ENCODE data around the gene TTLL5. TPM values are rescaled to one million over a fixed set of nuclear protein-coding genes. Genes with fewer than 3 reads are reported as not detected.

TTLL5 gene
- polyA plus RNA-seq, 3 donors, result 4.2 to 7.2 (median 4.7) TPM

GRCh38 chr14:75783184-75783583, 122.1 kb downstream of the TTLL5 start:
- Histone ChIP-seq H3K36me3 (replicated peaks in 1 of 2; ENCODE audit: control insufficient read depth in 1 of 2, insufficient read depth in 2 of 2, low read length in 2 of 2) (peaks cover 24 to 34% of the 10 kb centered on the region in 2 donors), H2AFZ (ENCODE audit: insufficient read depth, low read depth, low read length, poor library complexity, severe bottlenecking) (no peak overlapping the region), H3K4me1 (ENCODE audit: control insufficient read depth in 1 of 2, insufficient read depth in 2 of 2, low read length in 2 of 2) (no peaks in the 10 kb centered on the region), H4K20me1 (ENCODE audit: insufficient read depth, low read length) (no peaks in the 10 kb centered on the region), H3K4me2 (replicated peaks; ENCODE audit: extremely low read depth, low read length, poor library complexity, severe bottlenecking) (no peak overlapping the region), H3K4me3 (replicated peaks in 1 of 3; ENCODE audit: low read depth in 2 of 3, low read length in 3 of 3) (no peak overlapping the region), H3K9ac (ENCODE audit: insufficient read depth, low read length, poor library complexity, severe bottlenecking) (no peak overlapping the region), H3K27me3 (ENCODE audit: control insufficient read depth in 2 of 2, insufficient read depth in 2 of 2, low read length in 2 of 2) (no peaks in the 10 kb centered on the region), H3K79me2 (ENCODE audit: insufficient read depth, low read length) (no peaks in the 10 kb centered on the region), H3K27ac (ENCODE audit: low read depth in 1 of 2, low read length in 2 of 2) (no peak overlapping the region), H3K9me3 (replicated peaks in 1 of 2; ENCODE audit: control insufficient read depth in 1 of 2, insufficient read depth in 1 of 2, low read length in 2 of 2) (no peaks in the 10 kb centered on the region)
- TF ChIP-seq CTCF (IDR thresholded peaks at IDR 0.05), result no peak
- H3K4me1 Mint-ChIP-seq, result no peaks in the 10 kb centered on the region
- no peaks in the 10 kb centered on the region for H3K27me3 Mint-ChIP-seq (ENCODE audit: low read depth in 3 of 3)
- no peak overlapping the region for H3K4me3 Mint-ChIP-seq
- H3K9me3 Mint-ChIP-seq, result peaks cover 0 to 8% (median 3%) of the 10 kb centered on the region in 7 donors
- H3K36me3 Mint-ChIP-seq, result peaks cover 56 to 64% of the 10 kb centered on the region in 2 donors
- 100% methylated on average over 3 of the region's 5 CpGs for WGBS (ENCODE audit: insufficient coverage)
- intact Hi-C loops (cut with micrococcal nuclease), result no loop called here
- no peak overlapping the region for H3K27ac Mint-ChIP-seq
- DNase-seq, result no peak

GRCh38 chr14:75783602-75784313, 122.7 kb downstream of the TTLL5 start:
- Histone ChIP-seq H3K79me2 (ENCODE audit: insufficient read depth, low read length) (no peaks in the 10 kb centered on the region), H4K20me1 (ENCODE audit: insufficient read depth, low read length) (no peaks in the 10 kb centered on the region), H3K27me3 (ENCODE audit: control insufficient read depth in 2 of 2, insufficient read depth in 2 of 2, low read length in 2 of 2) (no peaks in the 10 kb centered on the region), H3K27ac (ENCODE audit: low read depth in 1 of 2, low read length in 2 of 2) (no peak overlapping the region), H3K9me3 (replicated peaks in 1 of 2; ENCODE audit: control insufficient read depth in 1 of 2, insufficient read depth in 1 of 2, low read length in 2 of 2) (no peaks in the 10 kb centered on the region), H3K9ac (ENCODE audit: insufficient read depth, low read length, poor library complexity, severe bottlenecking) (no peak overlapping the region), H3K4me2 (replicated peaks; ENCODE audit: extremely low read depth, low read length, poor library complexity, severe bottlenecking) (no peak overlapping the region), H3K36me3 (replicated peaks in 1 of 2; ENCODE audit: control insufficient read depth in 1 of 2, insufficient read depth in 2 of 2, low read length in 2 of 2) (peaks cover 24 to 34% of the 10 kb centered on the region in 2 donors), H3K4me1 (ENCODE audit: control insufficient read depth in 1 of 2, insufficient read depth in 2 of 2, low read length in 2 of 2) (no peaks in the 10 kb centered on the region), H2AFZ (ENCODE audit: insufficient read depth, low read depth, low read length, poor library complexity, severe bottlenecking) (no peak overlapping the region), H3K4me3 (replicated peaks in 1 of 3; ENCODE audit: low read depth in 2 of 3, low read length in 3 of 3) (no peak overlapping the region)
- Mint-ChIP-seq H3K27ac (no peak overlapping the region), H3K9me3 (peaks cover 0 to 8% (median 3%) of the 10 kb centered on the region in 7 donors), H3K4me1 (no peaks in the 10 kb centered on the region), H3K36me3 (peaks cover 56 to 62% of the 10 kb centered on the region in 2 donors), H3K27me3 (ENCODE audit: low read depth in 3 of 3) (no peaks in the 10 kb centered on the region), H3K4me3 (no peak overlapping the region)
- TF ChIP-seq CTCF (IDR thresholded peaks at IDR 0.05), result no peak
- WGBS (ENCODE audit: insufficient coverage), result 100% methylated on average over 1 of the region's 3 CpGs
- intact Hi-C loops (cut with micrococcal nuclease), result no loop called here
- DNase-seq, result no peak

Data from CD14-positive monocyte (primary cell).